Measurements from ENCODE around the gene ST6GALNAC5.

The ST6GALNAC5 gene

DNA sequence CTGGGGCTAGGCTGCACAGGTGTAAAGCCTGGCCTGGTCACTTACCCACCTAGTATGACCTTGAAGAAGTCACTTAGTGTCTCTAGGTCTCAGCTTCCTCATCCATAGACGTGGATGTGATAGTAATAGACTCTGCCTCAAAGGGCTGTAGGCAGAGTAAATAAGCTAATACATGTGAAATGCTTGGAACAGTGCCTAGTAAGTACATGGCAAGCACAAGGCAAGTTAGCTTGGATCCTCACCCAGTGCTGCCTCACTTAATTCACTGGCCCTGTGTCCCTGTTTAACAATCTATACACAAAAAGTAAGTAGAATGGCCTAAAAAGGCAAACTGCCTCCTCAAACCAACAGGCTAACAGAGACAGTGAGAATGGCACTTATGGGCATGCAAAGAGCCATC, 184.1 kb downstream of the ST6GALNAC5 start:
- TF ChIP-seq, protein P1, sequence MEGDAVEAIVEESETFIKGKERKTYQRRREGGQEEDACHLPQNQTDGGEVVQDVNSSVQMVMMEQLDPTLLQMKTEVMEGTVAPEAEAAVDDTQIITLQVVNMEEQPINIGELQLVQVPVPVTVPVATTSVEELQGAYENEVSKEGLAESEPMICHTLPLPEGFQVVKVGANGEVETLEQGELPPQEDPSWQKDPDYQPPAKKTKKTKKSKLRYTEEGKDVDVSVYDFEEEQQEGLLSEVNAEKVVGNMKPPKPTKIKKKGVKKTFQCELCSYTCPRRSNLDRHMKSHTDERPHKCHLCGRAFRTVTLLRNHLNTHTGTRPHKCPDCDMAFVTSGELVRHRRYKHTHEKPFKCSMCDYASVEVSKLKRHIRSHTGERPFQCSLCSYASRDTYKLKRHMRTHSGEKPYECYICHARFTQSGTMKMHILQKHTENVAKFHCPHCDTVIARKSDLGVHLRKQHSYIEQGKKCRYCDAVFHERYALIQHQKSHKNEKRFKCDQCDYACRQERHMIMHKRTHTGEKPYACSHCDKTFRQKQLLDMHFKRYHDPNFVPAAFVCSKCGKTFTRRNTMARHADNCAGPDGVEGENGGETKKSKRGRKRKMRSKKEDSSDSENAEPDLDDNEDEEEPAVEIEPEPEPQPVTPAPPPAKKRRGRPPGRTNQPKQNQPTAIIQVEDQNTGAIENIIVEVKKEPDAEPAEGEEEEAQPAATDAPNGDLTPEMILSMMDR (conservative IDR thresholded peaks at IDR 0.05; ENCODE audit: low read length), result no peak
- no peak overlapping the region for H3K4me3 ChIP-seq (ENCODE audit: low read length)
- no peak for DNase-seq (ENCODE audit: low read depth)

DNA sequence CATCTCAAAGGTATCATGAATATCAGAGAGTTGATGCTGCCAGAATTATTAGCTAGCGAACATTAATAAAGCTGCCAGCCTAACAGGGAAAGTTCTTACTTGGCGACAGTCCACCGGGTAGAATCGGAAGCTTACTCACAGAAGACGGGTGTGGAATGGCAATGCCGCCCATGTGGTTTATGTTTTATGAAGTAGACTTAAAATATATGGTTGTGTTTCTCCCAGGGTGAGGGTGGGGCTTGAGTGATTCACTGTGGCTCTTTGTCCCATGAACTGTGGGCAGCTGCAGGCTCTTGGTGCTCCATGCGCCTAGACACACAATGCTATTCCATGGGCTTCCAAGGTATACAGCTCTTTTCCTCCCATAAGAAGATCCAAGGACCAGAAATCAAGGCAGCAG, 189.2 kb downstream of the ST6GALNAC5 start:
- peak; percentile 23 for DNase-seq (ENCODE audit: low read depth)
- no peak overlapping the region for H3K4me3 ChIP-seq (ENCODE audit: low read length)
- TF ChIP-seq, protein P1 (conservative IDR thresholded peaks at IDR 0.05; ENCODE audit: low read length), result no peak

- no peak for DNase-seq (ENCODE audit: low read depth)
- TF ChIP-seq, protein P1 (conservative IDR thresholded peaks at IDR 0.05; ENCODE audit: low read length), result no peak
- no peak overlapping the region for H3K4me3 ChIP-seq (ENCODE audit: low read length)
Measured at GRCh38 chr1:77057994-77058585, 190.8 kb downstream of the ST6GALNAC5 start.

- no peak overlapping the region for H3K4me3 ChIP-seq (ENCODE audit: low read length)
- TF ChIP-seq, protein P1 (conservative IDR thresholded peaks at IDR 0.05; ENCODE audit: low read length), result no peak
- no peak for DNase-seq (ENCODE audit: low read depth)
Measured at GRCh38 chr1:77060000-77060399, 192.7 kb downstream of the ST6GALNAC5 start.

DNA sequence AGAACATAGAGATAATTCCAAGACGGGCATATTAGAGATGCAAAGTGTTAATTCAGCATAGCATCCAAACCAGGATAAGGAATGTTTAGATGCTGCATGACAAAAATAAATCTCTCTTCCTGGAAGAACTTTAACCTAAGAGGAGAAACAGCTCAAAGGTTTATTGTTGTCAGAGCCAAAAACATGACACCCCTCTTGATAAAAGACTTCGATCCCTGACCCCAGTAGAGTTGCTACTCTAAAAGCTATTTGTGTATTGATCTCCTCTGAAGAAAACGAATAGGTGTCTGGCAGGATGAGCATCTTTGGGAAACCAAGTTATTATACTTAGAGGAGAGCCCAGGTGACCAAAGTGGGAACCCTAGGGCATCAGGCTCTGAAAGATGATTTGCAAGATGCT, 193.9 kb downstream of the ST6GALNAC5 start:
- no peak for DNase-seq (ENCODE audit: low read depth)
- no peak overlapping the region for H3K4me3 ChIP-seq (ENCODE audit: low read length)
- TF ChIP-seq, protein P1 (conservative IDR thresholded peaks at IDR 0.05; ENCODE audit: low read length), result no peak

DNA sequence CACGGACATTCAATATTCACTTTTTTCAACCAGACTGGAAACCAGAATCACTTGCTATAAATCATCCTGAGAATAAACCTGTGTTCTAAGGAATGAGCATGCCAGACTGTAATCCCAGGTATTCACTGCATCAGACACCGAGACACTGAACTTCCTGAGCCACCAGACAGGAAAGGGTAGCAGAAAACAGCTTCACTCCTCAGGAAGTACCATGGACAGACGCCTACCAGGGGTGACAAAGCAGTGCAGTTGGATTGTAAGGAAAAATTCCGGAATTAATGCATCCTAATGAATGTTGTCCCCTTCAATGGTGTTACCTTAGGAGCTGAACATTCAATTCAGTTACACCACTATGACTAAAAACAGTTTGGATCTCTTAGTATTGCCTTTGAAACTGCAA, 195.8 kb downstream of the ST6GALNAC5 start:
- no peak overlapping the region for H3K4me3 ChIP-seq (ENCODE audit: low read length)
- TF ChIP-seq, protein P1 (conservative IDR thresholded peaks at IDR 0.05; ENCODE audit: low read length), result no peak
- DNase-seq (ENCODE audit: low read depth), result no peak

- TF ChIP-seq, protein P1 (conservative IDR thresholded peaks at IDR 0.05; ENCODE audit: low read length), result no peak
- DNase-seq (ENCODE audit: low read depth), result no peak
- H3K4me3 ChIP-seq (ENCODE audit: low read length), result no peak overlapping the region
Measured at GRCh38 chr1:77064246-77064645, 197.0 kb downstream of the ST6GALNAC5 start.
